GM12878 (cell line): Measurements from ENCODE around the gene RASGRF2. TPM values are rescaled to one million over a fixed set of nuclear protein-coding genes. Genes with fewer than 3 reads are reported as not detected.

Source experiments
- ATAC-seq: fragments of 200-7000 bp; cut with Tn5 transposase; 3 replicates; pipeline ENCODE4 v1.9.1; 2020; ENCODE audit warnings: mild to moderate bottlenecking, moderate library complexity
- BruUV-seq: library from RNA; stranded (reverse); fragments of 400-500 nt; replicated peaks from 2 replicates; lab custom pipeline; 2021; lab: Mats Ljungman, UMichigan
- CTCF ChIA-PET: fragments of 300-600 bp; sonication (Branson Sonifier 250); formaldehyde crosslinking; extraction: SDS; loops from one replicate; lab custom pipeline; 2021; ENCODE audit warnings: inconsistent platforms; lab: Yijun Ruan, JAX
- POLR2A ChIA-PET: fragments of 350-600 bp; formaldehyde crosslinking; extraction: SDS; loops from one replicate; lab custom pipeline; 2021; ENCODE audit warnings: inconsistent platforms; lab: Charles Lee
- RAD21 ChIA-PET: fragments of 300-600 bp; sonication (Branson Sonifier 250); formaldehyde crosslinking; loops from one replicate; lab custom pipeline; 2023; ENCODE audit warnings: antibody characterized with exemption; ENCODE audit not compliant: unreplicated experiment; lab: Charles Lee
- SMC1A ChIA-PET: fragments of 300-600 bp; sonication (Branson Sonifier 250); formaldehyde crosslinking; loops from one replicate; lab custom pipeline; 2023; ENCODE audit not compliant: unreplicated experiment, uncharacterized antibody; lab: Charles Lee
- DNase-seq: peaks from one replicate; pipeline ENCODE4 v3.0.0-alpha.2; 2011; ENCODE audit warnings: low read depth, low spot score
- FAIRE-seq: peaks from 3 replicates; lab custom pipeline; 2011; peaks lifted over from hg19 to GRCh38; lab: Jason Lieb, UNC
- H2AFZ ChIP-seq: 2 replicates; pipeline ENCODE4 v1.6.0; 2011; ENCODE audit warnings: low read depth, low read length, control low read depth; ENCODE audit not compliant: control insufficient read depth
- H3K27ac ChIP-seq: 2 replicates; pipeline ENCODE4 v1.5.1; 2011; ENCODE audit warnings: control low read depth; ENCODE audit not compliant: control insufficient read depth, insufficient read depth
- H3K27me3 ChIP-seq, 2 experiments: replicated peaks in 1 of 2; 2 replicates each; pipeline versions ENCODE4 v1.6.0 to v1.6.1; 2011; ENCODE audit warnings: low read length in 1 of 2; ENCODE audit not compliant: control insufficient read depth in 2 of 2, insufficient read depth in 2 of 2
- H3K36me3 ChIP-seq, 2 experiments: 2 replicates each; pipeline ENCODE4 v1.5.1; 2011; ENCODE audit warnings: low read length in 1 of 2; ENCODE audit not compliant: control insufficient read depth in 2 of 2, insufficient read depth in 2 of 2
- H3K4me1 ChIP-seq: 2 replicates; pipeline ENCODE4 v1.6.1; 2011; ENCODE audit warnings: mild to moderate bottlenecking, low read length, moderate library complexity, mixed read lengths; ENCODE audit not compliant: control insufficient read depth, insufficient read depth
- H3K4me2 ChIP-seq: 2 replicates; pipeline ENCODE4 v1.6.0; 2011; ENCODE audit warnings: control low read depth; ENCODE audit not compliant: control insufficient read depth, insufficient read depth
- H3K4me3 ChIP-seq: fragments of 200-600 bp; sonication (generic); 2 replicates; pipeline ENCODE4 v1.5.1; 2016
- H3K79me2 ChIP-seq: 2 replicates; pipeline ENCODE4 v1.6.0; 2011; ENCODE audit warnings: low read length; ENCODE audit not compliant: control insufficient read depth, insufficient read depth
- H3K9ac ChIP-seq: 2 replicates; pipeline ENCODE4 v1.8.0; 2011; ENCODE audit warnings: low read length, control low read depth, mixed read lengths; ENCODE audit not compliant: control insufficient read depth, insufficient read depth
- H3K9me3 ChIP-seq: replicated peaks from 3 replicates; pipeline ENCODE4 v1.5.1; 2011; ENCODE audit warnings: mild to moderate bottlenecking, low read length; ENCODE audit not compliant: control insufficient read depth, insufficient read depth
- H4K20me1 ChIP-seq: 2 replicates; pipeline ENCODE4 v1.6.0; 2011; ENCODE audit not compliant: control insufficient read depth, insufficient read depth
- BCLAF1 ChIP-seq: fragments of 450-650 bp; IDR thresholded peaks from 2 replicates; pipeline ENCODE4 v1.6.1; 2017; ENCODE audit warnings: antibody characterized with exemption, mild to moderate bottlenecking, moderate library complexity
- CREM ChIP-seq: IDR thresholded peaks from 2 replicates; pipeline ENCODE4 v1.6.1; 2014; ENCODE audit warnings: antibody characterized with exemption, low read depth
- EP300 ChIP-seq, 2 experiments: fragments of 150-350 bp in 1 of 2; IDR thresholded peaks; 2 replicates each; pipeline ENCODE4 v1.6.1; 2011 to 2012; ENCODE audit warnings: low read depth in 2 of 2, low read length in 2 of 2, borderline replicate concordance in 1 of 2, improper control_type of control experiment in 1 of 2, inconsistent platforms in 1 of 2; ENCODE audit not compliant: control insufficient read depth in 1 of 2
- IRF4 ChIP-seq: IDR thresholded peaks from 2 replicates; pipeline ENCODE4 v1.6.1; 2011; ENCODE audit warnings: low read depth, low read length
- MEF2A ChIP-seq: IDR thresholded peaks from 2 replicates; pipeline ENCODE4 v1.6.1; 2011; ENCODE audit warnings: low read depth, mild to moderate bottlenecking, low read length, moderate library complexity; ENCODE audit not compliant: insufficient read depth
- PML ChIP-seq: IDR thresholded peaks from 2 replicates; pipeline ENCODE4 v1.6.1; 2012; ENCODE audit warnings: low read length, inconsistent platforms
- SIX5 ChIP-seq: IDR thresholded peaks from 2 replicates; pipeline ENCODE4 v1.6.1; 2011; ENCODE audit warnings: mild to moderate bottlenecking, low read depth, low read length, moderate library complexity; ENCODE audit not compliant: severe bottlenecking
- TCF12 ChIP-seq: IDR thresholded peaks from 2 replicates; pipeline ENCODE4 v1.6.1; 2011; ENCODE audit warnings: low read depth, mild to moderate bottlenecking, low read length
- WGBS: methylation state at CpG from one replicate; pipeline ENCODE4 v1.1.6; 2016; ENCODE audit warnings: low lambda C conversion rate; ENCODE audit not compliant: insufficient replicate concordance, insufficient coverage; ENCODE audit errors: missing lambda C conversion rate; 5-methylcytosine and 5-hydroxymethylcytosine counted together
- in situ Hi-C: fragments of 300-500 bp; cut with MboI; formaldehyde crosslinking; loops from 9 replicates; pipeline ENCODE4 v1.14.3; 2018; ENCODE audit warnings: mixed read lengths
- intact Hi-C: fragments of 100-400 bp; cut with micrococcal nuclease; formaldehyde crosslinking; loops from one replicate; pipeline ENCODE4 v1.14.2; 2022; ENCODE audit not compliant: unreplicated experiment
- polyA plus RNA-seq, 11 experiments: library from polyadenylated mRNA; depleted of rRNA in 4 of 11; unstranded in 6 of 11; stranded (reverse) in 5 of 11; fragments of >200 nt; fragmentation: Nextera tagmentation in 4 of 11; fragmentation: Illumina TruSeq in 1 of 11; extraction: Ambion mirVana in 4 of 11; extraction: Trizol in 1 of 11; gene quantifications; 1 replicate in 1 of 11; 2 replicates in 10 of 11; pipeline versions ENCODE4 v1.2.1 to v1.2.3, GENCODE V29; 2011 to 2016; ENCODE audit warnings: inconsistent platforms in 2 of 11, missing spikeins in 2 of 11, low read depth in 1 of 11
- total RNA-seq, 4 experiments: library from RNA; depleted of rRNA in 3 of 4; stranded (reverse); fragments of >200 nt in 3 of 4; fragmentation: Illumina TruSeq in 1 of 4; extraction: Trizol in 1 of 4; gene quantifications; 2 replicates each; pipeline versions ENCODE4 v1.2.1 to v1.2.3, GENCODE V29; 2013 to 2021
- TF ChIP-seq, protein P1 (sequence below): fragments of 450-650 bp; IDR thresholded peaks from 2 replicates; pipeline ENCODE4 v1.6.1; 2017; ENCODE audit warnings: mild to moderate bottlenecking

The RASGRF2 gene
- total and polyA plus RNA-seq, 10 of the 15 experiments (the other 5 are each of a cell fraction or from before 2014, with no cell fraction given): 0.05 to 0.24 (median 0.07) TPM

DNA sequence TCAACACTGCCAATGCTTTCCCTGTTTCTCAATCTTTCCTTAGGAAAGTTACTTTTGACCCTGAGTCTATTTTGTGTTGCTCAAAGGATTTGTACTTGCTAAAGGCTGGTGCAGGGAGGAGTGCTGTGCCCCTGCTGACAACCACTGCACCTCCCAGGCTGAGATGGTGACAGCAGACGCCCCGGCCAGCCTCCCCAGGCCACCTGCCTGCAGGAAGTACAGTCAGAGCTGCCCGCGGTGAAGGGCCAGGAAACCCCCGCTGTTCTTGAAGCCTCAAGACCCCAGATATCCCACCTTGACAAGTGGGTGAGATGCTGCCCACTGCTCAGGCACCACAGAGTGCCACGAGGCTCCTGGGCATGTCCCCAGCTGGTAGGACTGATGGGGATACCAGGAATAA lies 228.8 kb downstream of the RASGRF2 start (continued):
- TF ChIP-seq IRF4 (no peak), MEF2A (no peak), CREM (no peak)
- TF ChIP-seq, protein P1, sequence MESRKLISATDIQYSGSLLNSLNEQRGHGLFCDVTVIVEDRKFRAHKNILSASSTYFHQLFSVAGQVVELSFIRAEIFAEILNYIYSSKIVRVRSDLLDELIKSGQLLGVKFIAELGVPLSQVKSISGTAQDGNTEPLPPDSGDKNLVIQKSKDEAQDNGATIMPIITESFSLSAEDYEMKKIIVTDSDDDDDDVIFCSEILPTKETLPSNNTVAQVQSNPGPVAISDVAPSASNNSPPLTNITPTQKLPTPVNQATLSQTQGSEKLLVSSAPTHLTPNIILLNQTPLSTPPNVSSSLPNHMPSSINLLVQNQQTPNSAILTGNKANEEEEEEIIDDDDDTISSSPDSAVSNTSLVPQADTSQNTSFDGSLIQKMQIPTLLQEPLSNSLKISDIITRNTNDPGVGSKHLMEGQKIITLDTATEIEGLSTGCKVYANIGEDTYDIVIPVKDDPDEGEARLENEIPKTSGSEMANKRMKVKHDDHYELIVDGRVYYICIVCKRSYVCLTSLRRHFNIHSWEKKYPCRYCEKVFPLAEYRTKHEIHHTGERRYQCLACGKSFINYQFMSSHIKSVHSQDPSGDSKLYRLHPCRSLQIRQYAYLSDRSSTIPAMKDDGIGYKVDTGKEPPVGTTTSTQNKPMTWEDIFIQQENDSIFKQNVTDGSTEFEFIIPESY: no peak

DNA sequence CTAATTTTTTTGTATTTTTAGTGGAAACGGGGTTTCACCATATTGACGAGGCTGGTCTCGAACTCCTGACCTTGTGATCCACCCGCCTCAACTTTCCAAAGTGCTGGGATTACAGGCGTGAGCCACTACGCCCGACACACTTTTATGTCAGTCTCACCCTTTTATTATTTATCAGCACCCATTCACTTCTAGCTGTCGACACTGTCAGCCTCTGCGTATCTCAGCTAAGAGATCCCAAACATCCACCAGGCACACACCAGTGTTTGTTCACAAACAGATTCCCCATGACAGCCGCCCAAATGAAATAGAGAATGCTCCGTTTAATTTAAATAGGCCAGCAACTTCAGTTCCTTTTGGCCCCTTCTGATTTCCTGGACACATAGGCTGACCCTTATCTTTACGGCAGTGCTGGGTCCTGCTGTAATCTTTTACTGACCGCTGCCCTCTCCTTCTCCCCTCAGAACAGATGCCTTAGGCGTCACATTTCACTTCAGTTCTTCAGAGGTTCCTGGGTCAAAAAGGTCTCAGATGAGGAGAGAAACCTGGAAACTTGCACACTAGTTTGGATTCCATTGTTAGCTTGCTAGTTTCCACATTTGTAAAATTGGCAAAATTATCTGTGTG lies 229.8 kb downstream of the RASGRF2 start:
- Histone ChIP-seq H3K9ac (no peak overlapping the region), H2AFZ (no peak overlapping the region), H3K4me1 (peaks cover 15% of the 10 kb centered on the region), H3K27ac (no peak overlapping the region), H3K36me3 (no peaks in the 10 kb centered on the region), H3K4me2 (no peak overlapping the region), H3K9me3 (no peaks in the 10 kb centered on the region), H3K79me2 (no peaks in the 10 kb centered on the region), H3K27me3 (no peaks in the 10 kb centered on the region), H4K20me1 (no peaks in the 10 kb centered on the region), H3K4me3 (no peak overlapping the region)
- SMC1A ChIA-PET: interaction anchor here (0.9 to 4.8 kb wide), 4 partner anchors 8 to 518 kb away, joined by 3 to 23 read pairs (median 4); no protein-coding TSS in a partner anchor
- no TSS peak for BruUV-seq
- CTCF ChIA-PET: interaction anchor here (0.9 to 5.3 kb wide), 7 partner anchors 8 to 503 kb away, joined by 3 to 24 read pairs (median 5); no protein-coding TSS in a partner anchor
- in situ Hi-C loops (no loop called here), intact Hi-C loops (no loop called here)
- TF ChIP-seq PML (no peak), CREM (no peak), BCLAF1 (no peak), EP300 (IDR thresholded peaks at IDR 0.05; ENCODE audit: borderline replicate concordance in 1 of 2, control insufficient read depth in 1 of 2, low read depth in 2 of 2, low read length in 2 of 2) (no peak), TCF12 (no peak), SIX5 (no peak)
- DNase-seq: no peak
- WGBS: 89% methylated on average over 14 of the region's 14 CpGs
- FAIRE-seq: no peak
- ATAC-seq: no peak
- POLR2A ChIA-PET: no interaction called here
- RAD21 ChIA-PET: interaction anchor here (1.5 kb wide), 1 partner anchor 110 kb away, joined by 5 read pairs; no protein-coding TSS in a partner anchor
